Activated naive CD8-positive, alpha-beta T cell treated with anti-CD3 and anti-CD28 coated beads for 36 hours (primary cell): ENCODE results near the gene OSBPL2. TPM values are rescaled to one million over a fixed set of nuclear protein-coding genes. Genes with fewer than 3 reads are reported as not detected.

Source experiments
- DNase-seq: peaks from one replicate; pipeline ENCODE4 v3.0.0; 2021
- H3K27ac Mint-ChIP-seq: one replicate; pipeline ENCODE4 v1.8.0; 2022; ENCODE audit warnings: mild to moderate bottlenecking, moderate library complexity, mixed read lengths
- H3K27me3 Mint-ChIP-seq: one replicate; pipeline ENCODE4 v1.8.0; 2022; ENCODE audit warnings: mild to moderate bottlenecking, mixed read lengths
- H3K36me3 Mint-ChIP-seq: one replicate; pipeline ENCODE4 v1.8.0; 2021; ENCODE audit warnings: mild to moderate bottlenecking, mixed read lengths
- H3K4me1 Mint-ChIP-seq: one replicate; pipeline ENCODE4 v1.8.0; 2021; ENCODE audit warnings: mixed read lengths
- H3K4me3 Mint-ChIP-seq: one replicate; pipeline ENCODE4 v1.8.0; 2022; ENCODE audit warnings: mild to moderate bottlenecking, moderate library complexity, mixed read lengths
- H3K9me3 Mint-ChIP-seq: one replicate; pipeline ENCODE4 v1.8.0; 2022; ENCODE audit warnings: mixed read lengths
- total RNA-seq, 2 experiments: library from RNA; stranded (reverse); gene quantifications; one replicate each; pipeline ENCODE4 v1.2.3, GENCODE V29; 2021

The OSBPL2 gene
- total RNA-seq, 2 experiments from 2014 or later = 19.2 to 20.4 TPM

GRCh38 chr20:62214067-62214466 lies 24.3 kb upstream of the OSBPL2 start:
- Mint-ChIP-seq H3K9me3 (no peaks in the 10 kb centered on the region), H3K27ac (no peak overlapping the region), H3K4me3 (no peak overlapping the region), H3K27me3 (peaks cover 31% of the 10 kb centered on the region), H3K4me1 (no peaks in the 10 kb centered on the region), H3K36me3 (no peaks in the 10 kb centered on the region)
- no peak for DNase-seq

- no peaks in the 10 kb centered on the region for H3K4me1 Mint-ChIP-seq
- peaks cover 37% of the 10 kb centered on the region for H3K27me3 Mint-ChIP-seq
- H3K27ac Mint-ChIP-seq = no peak overlapping the region
- no peak overlapping the region for H3K4me3 Mint-ChIP-seq
- DNase-seq = no peak
- H3K36me3 Mint-ChIP-seq = no peaks in the 10 kb centered on the region
- no peaks in the 10 kb centered on the region for H3K9me3 Mint-ChIP-seq
These were observed 23.0 kb upstream of the OSBPL2 start for GRCh38 chr20:62215020-62215990.

- no peaks in the 10 kb centered on the region for H3K4me1 Mint-ChIP-seq
These were observed 22.2 kb upstream of the OSBPL2 start for GRCh38 chr20:62215991-62216635.

GRCh38 chr20:62216636-62217566 lies 21.4 kb upstream of the OSBPL2 start:
- no peak for DNase-seq
- peaks cover 51% of the 10 kb centered on the region for H3K27me3 Mint-ChIP-seq
- no peaks in the 10 kb centered on the region for H3K9me3 Mint-ChIP-seq
- no peak overlapping the region for H3K27ac Mint-ChIP-seq
- no peak overlapping the region for H3K4me3 Mint-ChIP-seq
- no peaks in the 10 kb centered on the region for H3K4me1 Mint-ChIP-seq
- H3K36me3 Mint-ChIP-seq = no peaks in the 10 kb centered on the region

More at GRCh38 chr20:62215991-62216635, 22.2 kb upstream of the OSBPL2 start:
- H3K27ac Mint-ChIP-seq = no peak overlapping the region
- H3K36me3 Mint-ChIP-seq = no peaks in the 10 kb centered on the region
- DNase-seq = no peak
- no peaks in the 10 kb centered on the region for H3K9me3 Mint-ChIP-seq
- H3K27me3 Mint-ChIP-seq = peaks cover 44% of the 10 kb centered on the region
- no peak overlapping the region for H3K4me3 Mint-ChIP-seq

- Mint-ChIP-seq H3K36me3 (no peaks in the 10 kb centered on the region), H3K27me3 (peaks cover 57% of the 10 kb centered on the region), H3K27ac (no peak overlapping the region), H3K4me3 (no peak overlapping the region), H3K9me3 (no peaks in the 10 kb centered on the region), H3K4me1 (no peaks in the 10 kb centered on the region)
- no peak for DNase-seq
These were observed 20.2 kb upstream of the OSBPL2 start for GRCh38 chr20:62217913-62218773.

- DNase-seq = no peak
- no peaks in the 10 kb centered on the region for H3K9me3 Mint-ChIP-seq
- no peaks in the 10 kb centered on the region for H3K4me1 Mint-ChIP-seq
- H3K36me3 Mint-ChIP-seq = no peaks in the 10 kb centered on the region
- H3K4me3 Mint-ChIP-seq = no peak overlapping the region
- peaks cover 57% of the 10 kb centered on the region for H3K27me3 Mint-ChIP-seq
- no peak overlapping the region for H3K27ac Mint-ChIP-seq
These were observed 19.0 kb upstream of the OSBPL2 start for GRCh38 chr20:62219101-62219991.

- Mint-ChIP-seq H3K27ac (no peak within 1 kb of the TSS), H3K27me3 (peaks cover 59% of the 10 kb centered on the region), H3K4me3 (no peak within 1 kb of the TSS), H3K36me3 (no peaks in the 10 kb centered on the region), H3K9me3 (no peaks in the 10 kb centered on the region), H3K4me1 (no peaks in the 10 kb centered on the region)
- peak; percentile 56 for DNase-seq
These were observed 18.2 kb upstream of the OSBPL2 start, which contains the start of gene HRH3 for GRCh38 chr20:62219992-62220665. TSS of gene HRH3 (minus strand) at chr20:62220278. CDS start at chr20:62219970, 308 bp downstream.

GRCh38 chr20:62220666-62221568 lies 17.4 kb upstream of the OSBPL2 start:
- H3K36me3 Mint-ChIP-seq = no peaks in the 10 kb centered on the region
- no peak overlapping the region for H3K27ac Mint-ChIP-seq
- H3K4me1 Mint-ChIP-seq = no peaks in the 10 kb centered on the region
- H3K4me3 Mint-ChIP-seq = no peak overlapping the region
- no peaks in the 10 kb centered on the region for H3K9me3 Mint-ChIP-seq
- peaks cover 55% of the 10 kb centered on the region for H3K27me3 Mint-ChIP-seq
- no peak for DNase-seq

- Mint-ChIP-seq H3K27me3 (peaks cover 57% of the 10 kb centered on the region), H3K9me3 (no peaks in the 10 kb centered on the region)
These were observed 16.0 kb upstream of the OSBPL2 start for GRCh38 chr20:62222266-62222850.

GRCh38 chr20:62222972-62223371 lies 15.3 kb upstream of the OSBPL2 start:
- H3K4me1 Mint-ChIP-seq = no peaks in the 10 kb centered on the region
- peaks cover 57% of the 10 kb centered on the region for H3K27me3 Mint-ChIP-seq
- H3K4me3 Mint-ChIP-seq = no peak overlapping the region
- no peaks in the 10 kb centered on the region for H3K9me3 Mint-ChIP-seq
- H3K27ac Mint-ChIP-seq = no peak overlapping the region
- H3K36me3 Mint-ChIP-seq = no peaks in the 10 kb centered on the region
- no peak for DNase-seq

More at GRCh38 chr20:62222266-62222850, 16.0 kb upstream of the OSBPL2 start:
- Mint-ChIP-seq H3K27ac (no peak overlapping the region), H3K4me3 (no peak overlapping the region), H3K36me3 (no peaks in the 10 kb centered on the region), H3K4me1 (no peaks in the 10 kb centered on the region)
- DNase-seq = no peak

- H3K27me3 Mint-ChIP-seq = peaks cover 52% of the 10 kb centered on the region
- no peak overlapping the region for H3K4me3 Mint-ChIP-seq
- H3K4me1 Mint-ChIP-seq = no peaks in the 10 kb centered on the region
- no peak for DNase-seq
- no peaks in the 10 kb centered on the region for H3K36me3 Mint-ChIP-seq
- no peak overlapping the region for H3K27ac Mint-ChIP-seq
- H3K9me3 Mint-ChIP-seq = no peaks in the 10 kb centered on the region
These were observed 14.8 kb upstream of the OSBPL2 start for GRCh38 chr20:62223571-62223970.
